D721Med (cell line): ENCODE measurements around the gene SCD5.

Source experiments
- DNase-seq: peaks from one replicate; pipeline ENCODE4 v3.0.0; 2011; ENCODE audit warnings: low spot score; ENCODE audit not compliant: insufficient read length
- FAIRE-seq: peaks from 2 replicates; lab custom pipeline; 2011; peaks lifted over from hg19 to GRCh38; lab: Jason Lieb, UNC
- CTCF ChIP-seq: IDR thresholded peaks from 2 replicates; pipeline ENCODE4 v1.5.1; 2012; ENCODE audit warnings: mild to moderate bottlenecking, control low read depth; ENCODE audit not compliant: insufficient read depth; ENCODE audit errors: missing control alignments

SCD5 gene

GRCh38 chr4:82704156-82704555, 94.4 kb downstream of the SCD5 start:
- FAIRE-seq = no peak
- DNase-seq = no peak
- no peak for TF ChIP-seq CTCF

- DNase-seq (no peak), FAIRE-seq (no peak)
- TF ChIP-seq CTCF = no peak
Observed at GRCh38 chr4:82698412-82698811, 100.2 kb downstream of the SCD5 start.

- no peak for TF ChIP-seq CTCF
- FAIRE-seq = no peak
- DNase-seq = no peak
Observed at GRCh38 chr4:82697561-82697960, 101.0 kb downstream of the SCD5 start.

- DNase-seq (no peak), FAIRE-seq (no peak)
- no peak for TF ChIP-seq CTCF
Observed at GRCh38 chr4:82696117-82696860, 102.3 kb downstream of the SCD5 start.

GRCh38 chr4:82694892-82695291, 103.7 kb downstream of the SCD5 start:
- TF ChIP-seq CTCF = no peak

GRCh38 chr4:82694046-82694445, 104.5 kb downstream of the SCD5 start:
- FAIRE-seq (no peak), DNase-seq (no peak)
- TF ChIP-seq CTCF = no peak

More at GRCh38 chr4:82694892-82695291, 103.7 kb downstream of the SCD5 start:
- FAIRE-seq (no peak), DNase-seq (no peak)

GRCh38 chr4:82692101-82692780, 106.4 kb downstream of the SCD5 start:
- FAIRE-seq (no peak), DNase-seq (no peak)
- no peak for TF ChIP-seq CTCF
